GM21447 (cell line): ENCODE results near the gene GRK7.
"Not testable (repeated sequence)": the region's sequence is repeated elsewhere in the genome, so short reads cannot be mapped to it uniquely, and the experiment has no call there.

Experiments used
- ATAC-seq: cut with Tn5 transposase; IDR thresholded peaks from one replicate; pipeline ENCODE4 v1.9.1; 2021; ENCODE audit not compliant: unreplicated experiment

Gene GRK7

DNA sequence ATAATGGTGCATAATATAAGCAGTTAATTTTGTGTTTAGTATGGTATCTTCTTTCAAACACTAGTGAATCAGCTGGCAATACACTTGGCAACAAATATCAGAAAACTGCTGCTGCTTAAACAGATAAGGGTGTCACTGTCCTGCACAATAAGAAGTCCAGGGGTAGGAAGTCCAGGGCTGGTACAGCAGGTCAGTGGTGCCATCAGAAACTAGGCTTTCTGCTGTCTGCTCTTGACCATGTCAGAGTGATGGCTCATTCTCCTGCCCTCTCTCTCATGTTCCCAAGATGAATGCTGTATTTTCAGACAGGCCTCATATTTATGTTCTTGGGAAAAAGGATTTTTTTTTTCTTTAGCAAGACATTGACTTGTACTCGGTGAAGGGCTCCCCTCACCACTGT, 9.2 kb upstream of the GRK7 start:
- ATAC-seq, result no peak

DNA sequence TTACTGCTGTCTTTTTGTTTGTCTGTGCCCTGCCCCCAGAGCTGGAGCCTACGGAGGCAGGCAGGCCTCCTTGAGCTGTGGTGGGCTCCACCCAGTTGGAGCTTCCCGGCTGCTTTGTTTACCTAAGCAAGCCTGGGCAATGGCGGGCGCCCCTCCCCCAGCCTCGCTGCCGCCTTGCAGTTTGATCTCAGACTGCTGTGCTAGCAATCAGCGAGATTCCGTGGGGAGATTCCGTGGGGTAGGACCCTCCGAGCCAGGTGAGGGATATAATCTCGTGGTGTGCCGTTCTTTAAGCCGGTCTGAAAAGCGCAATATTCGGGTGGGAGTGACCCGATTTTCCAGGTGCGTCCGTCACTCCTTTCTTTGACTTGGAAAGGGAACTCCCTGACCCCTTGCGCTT, 656 bp upstream of the GRK7 start:
- ATAC-seq, result not testable (repeated sequence)

DNA sequence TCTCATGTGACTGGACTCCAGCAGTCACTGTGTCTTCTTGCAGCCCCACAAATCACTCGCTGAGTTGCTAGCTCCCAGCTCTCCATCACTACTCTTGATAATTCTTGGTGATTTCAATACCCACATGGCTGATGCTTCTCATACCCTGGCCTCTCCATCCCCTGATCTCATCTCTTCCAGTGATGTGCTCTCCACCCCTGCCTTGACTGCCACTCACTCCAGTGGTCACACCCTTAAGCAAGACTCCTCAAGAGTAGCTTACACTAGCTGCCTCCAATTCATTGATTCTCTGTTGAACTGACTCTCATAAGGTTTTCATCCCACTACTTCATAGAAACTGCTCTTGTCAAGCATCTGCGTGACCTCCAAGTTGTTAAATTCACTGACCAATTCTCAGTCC, 837 bp downstream of the GRK7 start:
- no peak for ATAC-seq

DNA sequence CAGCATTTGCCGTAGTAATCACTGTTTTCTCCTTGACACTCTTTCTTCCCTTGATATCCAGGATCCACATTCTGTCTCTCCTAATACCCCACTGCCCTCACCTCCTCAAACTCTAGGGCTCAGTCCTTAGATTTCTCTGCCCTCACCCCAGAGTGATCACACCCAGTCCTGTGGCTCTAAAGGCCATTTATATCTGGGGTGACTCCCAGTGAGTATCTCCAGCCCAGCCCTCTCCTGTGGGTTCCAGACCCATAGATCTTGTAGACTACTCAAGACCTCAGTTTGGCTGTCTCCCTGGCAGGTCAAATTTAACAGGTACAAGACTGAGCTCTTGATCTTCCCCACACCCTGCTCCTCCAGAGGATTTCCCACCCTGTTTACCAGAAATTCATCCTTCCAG, 1.3 kb downstream of the GRK7 start:
- no peak for ATAC-seq

DNA sequence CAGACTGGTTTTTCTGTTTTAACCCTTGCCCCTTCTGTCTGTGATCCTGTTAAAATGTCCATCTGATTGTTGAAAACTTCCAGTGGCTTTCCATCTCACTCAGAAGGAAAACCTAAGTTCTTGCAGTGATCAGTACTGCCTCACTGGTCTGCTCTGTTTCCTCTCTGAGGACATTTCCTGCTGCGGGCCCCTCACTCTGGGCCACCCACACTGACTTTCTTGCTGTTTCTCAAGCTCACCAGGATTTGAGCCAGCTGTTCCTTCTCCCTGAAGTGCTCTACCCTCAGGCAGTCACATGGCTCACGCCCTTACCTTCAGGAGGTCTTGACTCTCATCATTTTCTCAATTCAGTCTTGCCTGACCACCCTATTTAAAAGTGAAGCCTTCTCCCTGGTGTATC, 1.8 kb downstream of the GRK7 start:
- no peak for ATAC-seq

DNA sequence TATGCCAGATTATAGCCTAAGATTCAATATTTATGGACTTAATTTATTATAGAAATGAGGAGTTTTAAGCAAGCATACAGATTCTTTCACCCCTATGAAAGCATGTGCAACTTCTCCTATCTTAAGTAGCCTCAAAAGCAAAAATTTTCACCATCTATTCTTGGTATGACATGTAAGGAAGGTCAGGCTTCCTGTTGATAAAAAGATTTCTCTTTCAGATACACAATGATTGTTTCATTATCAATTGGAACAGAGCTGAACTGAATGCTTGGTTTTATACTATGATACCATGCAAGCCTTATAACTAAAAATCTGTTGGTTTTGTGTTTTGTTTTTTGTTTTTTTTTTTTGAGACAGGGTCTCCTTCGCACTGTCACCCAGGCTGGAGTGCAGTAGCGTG, 3.9 kb downstream of the GRK7 start:
- ATAC-seq, result no peak

DNA sequence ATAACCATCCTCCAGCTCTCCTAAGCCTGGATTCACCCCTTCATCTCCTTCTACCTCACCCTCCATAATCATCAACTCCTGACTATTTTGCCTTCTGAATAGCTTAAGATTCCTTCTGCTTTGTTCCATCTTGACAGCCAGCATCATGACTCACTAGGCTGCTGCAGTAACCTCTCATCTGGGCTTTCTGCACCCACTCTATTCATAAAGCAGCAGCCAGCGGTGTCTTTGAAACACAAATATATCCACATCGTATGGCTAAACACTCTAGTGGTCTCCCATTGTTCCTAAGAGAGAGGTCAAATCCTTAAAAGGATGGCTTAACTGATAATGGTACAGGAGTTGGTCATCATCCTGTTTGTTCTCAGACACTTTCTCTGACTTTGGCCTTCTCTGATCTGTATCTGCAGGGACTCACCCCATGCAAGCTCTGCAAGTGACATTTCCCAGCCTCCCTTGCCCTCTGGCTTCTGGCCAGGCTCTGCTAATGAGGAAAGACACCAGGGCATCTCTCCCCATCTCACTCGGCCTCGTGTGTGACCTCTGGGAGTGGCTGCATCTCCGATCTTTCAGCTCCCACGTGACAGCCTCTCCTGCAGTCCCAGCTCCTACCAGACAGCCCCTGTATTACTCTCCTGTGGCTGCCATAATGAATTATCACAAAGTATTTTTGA, 6.2 kb downstream of the GRK7 start:
- ATAC-seq, result no peak

DNA sequence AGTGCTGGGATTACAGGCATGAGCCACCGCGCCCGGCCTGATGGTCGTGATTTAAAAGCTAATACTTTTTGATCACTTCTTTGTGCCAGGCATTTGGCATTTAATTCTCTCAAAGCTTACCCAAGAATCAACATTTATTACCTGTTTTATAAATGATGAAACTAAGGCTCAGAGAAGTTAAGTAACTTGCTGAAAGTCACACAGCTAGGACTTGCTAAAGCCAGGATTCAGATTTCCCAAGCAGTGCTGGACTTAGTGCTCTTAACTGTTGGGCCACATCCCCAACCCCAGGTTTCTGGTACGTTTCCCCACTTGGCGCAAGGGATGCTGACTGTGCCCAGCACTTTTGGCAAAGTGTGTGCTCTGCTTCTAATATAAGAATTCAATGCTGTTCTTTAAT, 10.5 kb downstream of the GRK7 start:
- ATAC-seq, result no peak

DNA sequence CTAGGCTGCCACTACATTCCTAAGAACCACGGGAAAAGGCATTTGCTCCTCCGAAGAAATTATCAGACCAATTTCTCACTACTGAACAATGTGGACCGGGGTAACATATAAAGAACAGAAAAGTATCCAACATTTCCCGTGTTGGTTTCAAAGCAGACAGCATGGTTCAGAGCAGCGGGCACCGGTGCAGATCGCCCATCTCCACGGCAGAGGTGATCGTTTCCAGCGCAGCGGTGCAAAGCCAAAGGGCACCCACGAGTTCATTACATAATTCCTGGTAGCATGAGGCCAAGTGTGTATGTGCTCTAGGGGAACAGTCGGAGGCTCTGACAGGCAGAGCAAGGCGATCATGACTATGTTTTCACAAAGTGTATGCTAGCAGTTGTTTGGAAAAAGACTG, 13.2 kb downstream of the GRK7 start:
- no peak for ATAC-seq

DNA sequence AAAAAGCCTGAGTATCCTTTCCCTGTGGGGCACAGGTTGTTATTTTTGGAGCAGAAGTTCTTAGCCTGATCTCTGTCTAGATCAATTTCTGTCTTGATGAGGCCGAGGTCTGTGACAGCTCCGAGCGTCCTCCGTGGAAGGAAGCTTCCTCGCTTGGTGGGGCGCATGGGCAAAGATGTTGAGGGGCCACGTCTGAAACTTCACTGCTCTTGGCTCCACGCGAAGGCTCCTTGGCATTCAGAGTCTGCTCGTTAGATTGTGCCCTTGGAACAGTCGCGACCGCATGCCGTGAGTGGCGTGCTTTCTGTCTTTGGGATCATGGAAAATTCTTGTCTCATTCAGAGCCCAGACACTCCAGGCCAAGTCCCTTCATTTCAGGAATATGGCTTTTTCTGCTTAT, 13.7 kb downstream of the GRK7 start:
- no peak for ATAC-seq

DNA sequence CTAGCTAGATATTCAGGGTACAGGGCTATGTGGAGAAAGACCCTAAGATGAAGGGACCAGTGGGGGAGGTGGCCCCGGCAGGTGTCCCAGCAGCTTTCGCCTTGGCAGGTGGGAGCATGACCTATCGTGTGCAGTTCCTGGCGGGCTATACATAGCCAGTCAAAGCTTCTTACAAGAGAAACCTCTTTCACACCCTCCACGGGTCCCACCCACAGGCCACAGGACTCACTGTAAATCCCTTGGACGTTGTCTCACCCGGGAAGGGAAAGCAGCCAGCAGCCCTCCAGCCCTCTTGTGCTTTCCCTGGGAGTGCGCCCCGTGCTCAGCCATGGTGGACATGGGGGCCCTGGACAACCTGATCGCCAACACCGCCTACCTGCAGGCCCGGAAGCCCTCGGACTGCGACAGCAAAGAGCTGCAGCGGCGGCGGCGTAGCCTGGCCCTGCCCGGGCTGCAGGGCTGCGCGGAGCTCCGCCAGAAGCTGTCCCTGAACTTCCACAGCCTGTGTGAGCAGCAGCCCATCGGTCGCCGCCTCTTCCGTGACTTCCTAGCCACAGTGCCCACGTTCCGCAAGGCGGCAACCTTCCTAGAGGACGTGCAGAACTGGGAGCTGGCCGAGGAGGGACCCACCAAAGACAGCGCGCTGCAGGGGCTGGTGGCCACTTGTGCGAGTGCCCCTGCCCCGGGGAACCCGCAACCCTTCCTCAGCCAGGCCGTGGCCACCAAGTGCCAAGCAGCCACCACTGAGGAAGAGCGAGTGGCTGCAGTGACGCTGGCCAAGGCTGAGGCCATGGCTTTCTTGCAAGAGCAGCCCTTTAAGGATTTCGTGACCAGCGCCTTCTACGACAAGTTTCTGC, 15.0 kb downstream of the GRK7 start:
- ATAC-seq, result no peak

DNA sequence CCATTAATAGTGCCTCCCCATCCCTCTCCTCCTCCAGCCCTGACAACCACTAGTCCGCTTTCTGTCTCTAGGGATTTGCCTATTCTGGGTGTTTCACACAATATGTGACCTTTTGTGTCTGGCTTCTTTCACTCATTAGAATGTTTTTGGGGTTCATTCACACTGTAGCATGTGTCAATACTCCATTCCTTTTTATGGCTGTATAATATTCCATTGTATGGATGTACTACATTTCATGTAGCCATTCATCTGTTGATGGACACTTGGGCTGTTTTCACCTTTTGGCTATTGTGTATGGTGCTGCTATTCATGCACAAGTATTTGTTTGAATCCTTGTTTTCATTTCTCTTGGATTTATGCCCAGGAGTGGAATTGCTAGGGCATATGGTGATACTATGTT, 16.5 kb downstream of the GRK7 start:
- ATAC-seq, result no peak

DNA sequence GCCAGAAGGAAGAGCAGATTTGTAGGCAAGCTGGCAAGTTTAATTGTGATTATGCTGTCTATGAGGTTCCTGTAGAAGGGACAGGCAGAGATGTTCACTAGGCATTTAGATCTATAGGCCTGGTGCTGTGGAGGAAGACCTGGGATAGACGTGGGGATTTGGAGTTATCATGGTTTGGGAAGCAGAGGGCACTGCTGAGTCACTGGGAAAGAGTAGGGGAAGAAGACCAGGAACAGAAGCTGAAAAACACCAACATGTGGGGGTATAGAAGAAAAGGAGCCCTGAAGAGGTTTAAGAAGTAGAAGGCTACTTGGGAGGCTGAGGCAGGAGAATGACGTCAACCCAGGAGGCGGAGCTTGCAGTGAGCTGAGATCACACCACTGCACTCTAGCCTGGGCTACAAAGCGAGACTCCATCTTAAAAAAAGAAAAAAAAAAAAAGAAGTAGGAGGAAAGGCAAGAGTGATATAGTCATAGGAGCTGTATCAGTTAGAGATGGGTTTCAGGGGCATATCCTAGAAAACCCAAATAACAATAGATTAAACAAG, 19.3 kb downstream of the GRK7 start:
- no peak for ATAC-seq

DNA sequence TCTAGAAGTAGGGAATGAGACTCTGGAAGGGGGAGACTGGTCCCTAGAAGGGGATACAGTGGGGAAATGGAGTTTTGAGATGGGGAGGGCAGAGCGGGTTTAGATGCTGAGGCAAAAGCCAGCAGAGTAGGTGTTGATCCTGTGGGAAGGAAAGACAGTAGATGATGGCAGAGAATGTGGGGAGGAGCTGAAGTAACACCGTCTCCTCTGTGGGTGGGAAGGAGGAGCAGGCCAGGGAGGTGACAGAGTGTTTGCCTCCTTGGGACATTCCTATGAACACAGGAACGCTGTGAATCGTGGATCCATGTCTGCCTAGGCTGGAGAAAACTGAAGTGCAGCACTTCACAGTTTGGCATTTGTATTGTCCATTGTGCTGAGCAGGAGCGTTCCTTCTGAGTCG, 20.4 kb downstream of the GRK7 start:
- ATAC-seq, result no peak

DNA sequence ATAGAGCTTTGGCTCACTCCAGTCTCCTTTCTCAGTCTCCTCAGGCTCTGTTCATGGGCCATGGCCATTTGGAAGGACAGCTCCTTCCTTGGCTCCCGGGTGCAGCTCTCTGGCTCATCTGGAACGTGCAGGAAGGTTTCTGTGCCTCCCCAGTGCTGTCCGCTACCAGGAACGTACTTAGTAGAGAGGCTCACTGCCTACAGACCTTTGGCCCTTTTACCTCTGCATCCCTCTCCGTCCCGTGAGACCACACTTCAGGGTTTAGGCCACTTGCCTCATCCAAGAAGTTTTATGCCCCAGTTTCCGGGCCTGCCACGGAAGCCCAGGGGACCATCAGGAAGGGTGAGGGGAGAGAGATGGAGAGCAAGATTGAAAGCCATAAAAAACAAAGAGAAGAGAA, 20.9 kb downstream of the GRK7 start:
- no peak for ATAC-seq

DNA sequence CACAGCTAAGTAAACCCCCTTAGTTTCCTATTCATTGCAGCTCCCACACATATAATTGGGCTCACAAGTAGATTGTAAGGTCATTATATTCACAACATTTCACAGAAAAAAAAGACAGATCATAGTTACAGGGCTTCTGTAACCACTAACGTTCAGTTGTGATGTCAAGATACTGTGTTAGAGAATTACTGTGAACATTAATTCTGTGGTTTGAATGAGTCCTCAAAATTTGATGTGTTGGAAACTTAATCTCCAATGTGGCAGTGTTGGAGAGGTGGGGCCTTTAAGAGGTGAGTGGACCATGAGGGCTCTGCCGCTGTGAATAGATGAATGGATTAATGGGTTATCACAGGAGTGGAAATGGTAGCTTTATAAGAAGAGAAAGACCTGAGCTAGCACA, 21.3 kb downstream of the GRK7 start:
- no peak for ATAC-seq

DNA sequence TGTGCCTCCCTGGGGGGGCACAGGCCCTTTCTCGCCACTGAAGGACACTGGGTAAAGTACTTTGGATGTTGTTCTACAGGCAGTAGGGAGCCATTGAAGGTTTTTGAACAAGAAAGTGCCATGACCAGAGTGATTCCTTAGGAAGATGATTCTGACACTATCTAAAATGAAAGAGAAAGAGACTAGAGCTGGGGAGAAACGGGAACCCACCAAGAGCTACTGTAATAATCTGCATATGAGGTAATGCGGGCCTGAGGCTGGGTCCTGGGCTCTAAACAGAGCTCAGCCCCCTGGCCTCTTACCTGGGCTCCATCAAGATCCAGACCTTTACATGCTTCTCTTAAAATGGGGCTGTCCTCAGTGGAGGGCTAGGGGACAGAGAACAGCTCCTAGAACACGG, 24.9 kb downstream of the GRK7 start:
- ATAC-seq, result no peak

DNA sequence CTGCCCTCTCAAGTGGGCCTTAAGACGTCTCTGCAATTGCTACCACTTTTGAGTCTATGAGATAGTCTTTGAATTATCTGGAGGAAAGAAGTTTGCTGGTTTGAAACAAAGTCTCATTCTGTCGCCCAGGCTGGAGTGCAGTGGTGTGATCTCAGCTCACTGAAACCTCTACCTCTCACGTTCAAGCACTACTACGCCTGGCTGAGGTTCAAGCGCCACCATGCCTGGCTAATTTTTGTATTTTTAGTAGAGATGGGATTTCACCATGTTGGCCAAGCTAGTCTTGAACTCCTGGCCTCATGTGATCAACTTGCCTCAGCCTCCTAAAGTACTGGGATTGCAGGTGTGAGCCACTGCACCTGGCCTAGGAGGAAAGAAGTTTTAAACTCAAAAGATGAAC, 25.5 kb downstream of the GRK7 start:
- ATAC-seq, result not testable (repeated sequence)

DNA sequence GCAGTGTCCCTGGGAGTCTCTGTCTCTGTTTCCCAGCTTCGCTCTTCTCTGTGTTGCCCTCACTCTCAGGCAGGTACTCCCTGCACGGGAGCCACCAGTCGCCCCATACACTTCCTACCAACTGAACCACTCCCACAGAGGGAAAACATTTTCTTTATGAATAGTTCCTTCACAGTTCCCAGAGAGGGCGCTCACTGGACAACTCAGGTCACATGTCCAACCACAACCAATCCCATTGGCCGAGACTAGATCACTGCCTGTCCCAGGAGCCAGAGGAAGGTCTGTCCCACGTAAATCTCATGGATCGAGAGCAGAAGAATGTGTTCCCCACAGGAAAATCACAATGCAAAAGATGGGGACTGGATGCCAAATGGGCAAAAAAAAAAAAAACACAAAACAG, 26.1 kb downstream of the GRK7 start:
- no peak for ATAC-seq

DNA sequence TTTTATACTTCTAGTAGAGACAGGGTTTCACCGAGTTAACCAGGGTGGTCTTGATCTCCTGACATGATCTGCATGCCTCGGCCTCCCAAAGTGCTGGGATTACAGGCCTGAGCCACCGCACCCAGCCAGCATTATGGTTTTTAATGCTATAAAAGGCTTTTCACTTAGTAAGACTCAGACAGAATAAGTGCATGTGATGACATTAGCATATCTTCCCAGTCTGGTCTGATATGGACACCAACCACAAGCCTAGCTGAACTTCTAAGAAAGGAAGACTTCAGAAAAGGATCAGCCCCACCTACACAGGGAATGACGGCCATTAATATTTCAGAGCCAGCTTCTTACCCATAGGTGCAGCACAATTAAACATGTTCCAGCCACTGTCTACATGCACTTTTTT, 27.0 kb downstream of the GRK7 start:
- no peak for ATAC-seq

DNA sequence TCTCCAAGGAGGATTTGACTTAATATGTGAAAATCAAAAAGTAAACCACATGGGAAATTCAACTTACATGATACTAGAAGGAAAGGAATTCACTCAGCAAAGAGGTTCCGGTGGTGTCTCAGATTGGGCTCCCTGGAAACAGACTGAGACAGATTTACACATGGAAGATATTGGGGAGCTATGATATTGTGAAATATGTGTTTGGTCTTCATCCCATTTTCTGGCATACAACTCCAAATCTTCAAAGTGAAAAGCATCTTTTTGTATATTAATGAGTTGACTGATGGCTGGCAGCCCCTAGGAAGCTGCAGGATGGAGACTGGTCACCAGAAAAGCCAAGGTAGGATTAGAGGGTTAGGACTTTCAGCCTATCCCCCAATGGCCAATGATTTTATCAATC, 29.3 kb downstream of the GRK7 start:
- no peak for ATAC-seq

DNA sequence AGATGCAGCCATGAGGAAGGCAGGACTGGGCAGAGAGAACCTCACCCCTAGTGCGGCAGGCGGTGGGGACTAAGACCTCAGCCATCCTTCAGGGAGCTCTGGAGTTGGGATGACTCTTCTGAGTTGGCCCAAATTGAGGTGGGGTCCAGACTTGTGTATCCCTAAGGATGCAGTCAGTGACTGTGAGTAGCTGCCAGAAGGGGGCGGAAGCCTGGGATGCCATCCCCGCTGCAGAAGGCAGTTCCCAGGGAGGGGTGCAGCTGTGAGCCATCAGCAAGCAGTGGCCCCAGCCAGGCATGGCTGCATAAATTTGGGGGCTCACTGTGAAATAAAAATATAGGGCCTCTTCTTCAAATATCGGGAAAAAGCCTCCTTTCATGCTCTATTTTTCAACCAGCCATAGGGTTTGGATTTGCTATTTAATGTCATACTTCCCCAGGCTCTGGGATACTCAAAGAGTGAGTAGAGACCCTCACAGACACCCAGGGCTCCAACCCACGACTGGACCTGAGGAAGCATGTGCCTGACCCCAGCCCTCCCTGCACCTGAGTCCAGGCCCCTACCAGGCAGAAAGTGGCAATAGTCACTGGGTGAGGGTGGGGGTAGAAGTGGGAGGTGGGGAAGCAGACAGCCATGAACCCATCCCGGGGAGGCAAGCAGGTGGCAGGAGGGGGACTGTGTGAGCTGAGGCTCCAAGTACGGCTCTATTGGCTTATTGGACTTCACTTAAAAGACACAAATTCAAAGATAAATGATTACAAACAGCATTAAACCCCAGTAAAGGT, 30.5 kb downstream of the GRK7 start:
- ATAC-seq, result no peak
